Measurements from ENCODE around the gene RFC5. TPM values are rescaled to one million over a fixed set of nuclear protein-coding genes. Genes with fewer than 3 reads are reported as not detected.

Gene RFC5, protein sequence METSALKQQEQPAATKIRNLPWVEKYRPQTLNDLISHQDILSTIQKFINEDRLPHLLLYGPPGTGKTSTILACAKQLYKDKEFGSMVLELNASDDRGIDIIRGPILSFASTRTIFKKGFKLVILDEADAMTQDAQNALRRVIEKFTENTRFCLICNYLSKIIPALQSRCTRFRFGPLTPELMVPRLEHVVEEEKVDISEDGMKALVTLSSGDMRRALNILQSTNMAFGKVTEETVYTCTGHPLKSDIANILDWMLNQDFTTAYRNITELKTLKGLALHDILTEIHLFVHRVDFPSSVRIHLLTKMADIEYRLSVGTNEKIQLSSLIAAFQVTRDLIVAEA
- 16.2 and 20.4 TPM in 2 replicates for total RNA-seq

DNA sequence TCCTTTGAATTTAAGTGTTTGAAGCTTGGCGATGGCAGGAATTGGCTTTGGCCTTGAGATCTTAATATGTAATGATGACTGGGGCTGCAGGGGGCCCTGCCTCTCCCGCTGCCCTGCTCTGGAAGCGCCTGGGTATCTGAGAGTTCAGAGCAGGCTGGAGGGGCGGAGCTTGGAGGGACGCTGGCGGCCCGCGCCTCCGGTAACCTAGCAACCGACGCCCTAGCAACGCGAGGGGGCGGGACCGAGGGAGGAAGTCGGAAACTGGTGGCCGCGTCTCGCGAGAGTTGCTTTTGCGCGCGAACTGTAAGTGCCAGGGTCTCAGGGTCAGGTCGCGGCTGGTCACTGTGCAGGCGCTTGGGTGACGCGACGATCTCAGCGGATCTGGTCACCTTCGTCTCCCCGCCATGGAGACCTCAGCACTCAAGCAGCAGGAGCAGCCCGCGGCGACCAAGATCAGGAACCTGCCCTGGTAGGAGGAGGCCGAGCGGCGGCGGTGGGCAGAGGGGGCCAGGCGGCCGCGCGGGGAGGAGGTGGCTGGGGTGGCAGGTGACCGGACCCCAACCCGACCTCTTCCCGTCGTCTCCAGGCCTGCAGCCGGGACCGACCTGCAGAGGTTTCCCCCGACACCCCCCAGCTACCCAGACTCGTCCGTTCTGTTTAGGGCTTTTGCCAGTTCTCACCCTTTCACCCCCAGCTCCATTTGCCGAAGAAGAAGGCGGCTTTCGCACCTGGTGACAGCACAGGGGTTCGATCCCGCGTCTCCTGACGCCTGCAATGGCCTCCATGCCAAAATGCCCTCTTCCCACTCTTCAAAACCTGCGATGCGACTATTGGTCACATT, at the start of gene RFC5:
Gene RFC5, plus strand, starts transcription at position 280 of the 841 bp plus-strand sequence. Its CDS starts 125 bp downstream, at position 405.

DNA sequence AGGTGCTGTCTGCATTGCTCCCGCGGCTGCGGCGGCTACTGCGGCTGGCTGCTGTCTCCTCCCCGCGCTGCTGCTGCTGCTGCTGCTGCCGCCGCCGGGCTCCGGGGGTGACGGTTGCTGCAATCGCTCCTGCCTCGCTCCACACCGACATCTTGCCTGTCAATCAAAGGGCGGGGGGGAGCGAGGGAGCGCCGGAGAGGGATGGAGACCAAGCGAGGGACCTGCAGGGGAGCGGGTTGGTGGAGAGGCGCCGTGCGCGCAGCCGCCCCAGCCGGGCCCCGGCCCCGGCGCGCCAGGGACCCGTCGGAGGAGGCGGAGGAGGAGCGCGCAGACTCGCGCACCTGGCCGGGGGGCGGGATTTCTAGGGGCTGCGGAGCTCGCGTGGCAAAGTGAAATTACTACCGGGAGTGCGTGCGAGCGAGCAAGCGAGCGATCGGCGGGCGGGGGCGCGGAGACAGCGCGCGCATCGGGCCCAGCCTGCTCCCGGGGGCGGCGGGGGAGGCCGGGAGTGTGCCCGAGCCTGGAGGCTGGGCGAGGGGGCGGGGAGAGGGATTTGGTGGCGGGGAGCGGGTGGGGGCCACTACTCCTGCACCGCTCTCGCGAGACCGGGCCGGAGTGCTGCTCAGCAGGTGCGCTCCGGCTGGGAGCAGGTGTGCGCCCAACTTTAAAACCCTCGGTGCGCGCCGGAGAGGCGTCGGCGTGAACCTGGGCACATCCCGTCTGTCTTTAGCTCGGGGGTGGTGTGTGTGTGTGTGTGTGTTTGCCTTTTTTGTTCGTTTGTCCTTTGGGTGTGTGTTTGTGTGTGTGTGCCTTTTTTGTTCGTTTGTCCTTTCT, 47.5 kb upstream of the RFC5 start, which contains the start of gene KSR2:
Gene KSR2, minus strand, starts transcription at position 165 of the 834 bp plus-strand sequence. CDS start 735 bp downstream, outside the sequence.

DNA sequence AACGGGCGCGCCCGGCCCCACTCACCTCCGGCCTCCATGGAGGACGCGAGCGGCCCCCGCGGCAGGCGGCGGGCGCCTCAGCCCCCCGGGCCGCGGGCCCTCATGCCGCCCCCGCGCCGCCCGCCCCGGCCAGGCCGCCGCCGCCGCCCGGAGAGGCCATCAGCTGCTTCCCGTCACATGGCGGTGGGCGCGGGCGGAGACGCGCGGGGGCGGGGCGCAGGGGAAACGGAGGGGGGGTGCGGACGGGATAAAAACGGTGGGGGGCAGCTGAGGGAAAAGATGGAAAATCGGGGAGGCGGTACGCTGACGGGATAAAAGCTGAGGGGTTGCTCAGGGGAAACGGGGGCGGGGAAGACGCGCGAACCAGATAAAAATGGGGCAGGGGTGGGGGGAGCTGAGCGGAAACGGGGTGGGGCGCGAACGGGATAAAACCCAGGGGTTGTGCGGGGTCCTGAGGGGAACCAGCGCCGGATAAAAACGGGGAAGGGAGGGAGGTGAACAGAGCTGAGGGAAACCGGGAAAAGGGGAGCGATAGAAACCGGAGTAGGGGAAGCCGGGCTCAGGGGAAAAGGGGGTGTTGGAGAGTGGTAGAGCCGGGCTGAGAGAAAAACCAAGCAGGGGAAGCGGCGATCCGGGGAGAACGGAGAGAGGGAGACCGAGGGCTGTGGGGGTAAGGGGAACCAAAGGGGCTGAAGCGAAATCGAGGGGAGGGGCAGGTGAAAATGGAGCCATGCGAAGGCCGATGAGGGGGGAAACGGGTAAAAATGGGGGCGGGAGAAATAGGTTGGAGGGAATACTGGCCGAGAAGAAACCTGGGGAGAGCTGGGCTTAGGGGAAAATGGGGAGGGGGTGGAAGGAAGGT, 44.7 kb downstream of the RFC5 start, which contains the start of gene WSB2:
Gene WSB2, minus strand, starts transcription at position 169 of the 862 bp plus-strand sequence. Its CDS starts 131 bp downstream, at position 38.

Other genes with a start within 250 kb of the RFC5 start
- gene KSR2, start 47.7 kb upstream of the RFC5 start, total RNA-seq: 0.30 and 0.32 TPM in 2 replicates
- gene WSB2, start 44.5 kb downstream of the RFC5 start, total RNA-seq: 75.8 and 77.6 TPM in 2 replicates
- gene VSIG10, start 87.3 kb downstream of the RFC5 start, total RNA-seq: 20.5 and 34.0 TPM in 2 replicates
- gene PEBP1, start 119.4 kb downstream of the RFC5 start, total RNA-seq: 148 and 156 TPM in 2 replicates